Hepatocyte (in vitro differentiated cells): ENCODE measurements around the gene DEFB110.

Source experiments
- EZH2 ChIP-seq: fragments of 200-600 bp; sonication (generic); IDR thresholded peaks from 2 replicates; pipeline ENCODE4 v1.6.1; 2016; ENCODE audit warnings: antibody characterized with exemption, mild to moderate bottlenecking, borderline replicate concordance
- TF ChIP-seq, protein P1 (sequence below): fragments of 200-600 bp; sonication (generic); IDR thresholded peaks from 2 replicates; pipeline ENCODE4 v1.5.1; 2016; ENCODE audit warnings: antibody characterized with exemption, mild to moderate bottlenecking; ENCODE audit not compliant: poor library complexity

DNA sequence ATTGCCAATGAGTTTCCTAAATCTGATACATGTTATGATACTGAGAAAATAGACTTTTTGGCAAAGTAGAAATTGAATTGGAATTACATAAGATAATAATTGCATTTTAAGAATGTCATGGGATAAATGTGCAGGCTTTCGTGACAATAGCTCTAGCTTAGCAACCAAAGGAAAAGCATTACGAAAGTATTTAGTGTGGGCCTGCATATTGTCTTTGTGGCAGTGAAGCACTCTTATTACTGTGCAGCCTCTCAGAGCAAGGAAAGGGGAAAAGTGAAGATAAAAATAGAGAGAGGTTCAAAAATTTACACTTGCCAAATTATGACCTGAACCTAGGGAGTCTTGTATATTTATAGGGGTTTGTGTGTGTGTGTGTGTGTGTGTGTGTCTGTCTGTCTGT is 39.7 kb downstream of the DEFB110 start:
- TF ChIP-seq, protein P1, sequence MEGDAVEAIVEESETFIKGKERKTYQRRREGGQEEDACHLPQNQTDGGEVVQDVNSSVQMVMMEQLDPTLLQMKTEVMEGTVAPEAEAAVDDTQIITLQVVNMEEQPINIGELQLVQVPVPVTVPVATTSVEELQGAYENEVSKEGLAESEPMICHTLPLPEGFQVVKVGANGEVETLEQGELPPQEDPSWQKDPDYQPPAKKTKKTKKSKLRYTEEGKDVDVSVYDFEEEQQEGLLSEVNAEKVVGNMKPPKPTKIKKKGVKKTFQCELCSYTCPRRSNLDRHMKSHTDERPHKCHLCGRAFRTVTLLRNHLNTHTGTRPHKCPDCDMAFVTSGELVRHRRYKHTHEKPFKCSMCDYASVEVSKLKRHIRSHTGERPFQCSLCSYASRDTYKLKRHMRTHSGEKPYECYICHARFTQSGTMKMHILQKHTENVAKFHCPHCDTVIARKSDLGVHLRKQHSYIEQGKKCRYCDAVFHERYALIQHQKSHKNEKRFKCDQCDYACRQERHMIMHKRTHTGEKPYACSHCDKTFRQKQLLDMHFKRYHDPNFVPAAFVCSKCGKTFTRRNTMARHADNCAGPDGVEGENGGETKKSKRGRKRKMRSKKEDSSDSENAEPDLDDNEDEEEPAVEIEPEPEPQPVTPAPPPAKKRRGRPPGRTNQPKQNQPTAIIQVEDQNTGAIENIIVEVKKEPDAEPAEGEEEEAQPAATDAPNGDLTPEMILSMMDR, result no peak
- no peak for TF ChIP-seq EZH2
